ENCODE measurements around the gene CDKN2B-AS1. TPM values are rescaled to one million over a fixed set of nuclear protein-coding genes. Genes with fewer than 3 reads are reported as not detected.

The CDKN2B-AS1 gene
- total and polyA plus RNA-seq, 2 experiments from 2014 or later: 0.14 TPM; not detected in 1

GRCh38 chr9:22157828-22158227 is 163.2 kb downstream of the CDKN2B-AS1 start (continued):
- TF ChIP-seq ZNF462 (CRISPR knock-in tag; IDR thresholded peaks at IDR 0.05) (no peak), NANOG (IDR thresholded peaks at IDR 0.05; ENCODE audit: borderline replicate concordance) (no peak), REST (IDR thresholded peaks at IDR 0.05; ENCODE audit: unreplicated experiment) (no peak), EZH2phosphoT487 (IDR thresholded peaks at IDR 0.05; ENCODE audit: unreplicated experiment) (no peak), JUNB (IDR thresholded peaks at IDR 0.05; ENCODE audit: unreplicated experiment) (no peak)
- TF ChIP-seq, protein P1, sequence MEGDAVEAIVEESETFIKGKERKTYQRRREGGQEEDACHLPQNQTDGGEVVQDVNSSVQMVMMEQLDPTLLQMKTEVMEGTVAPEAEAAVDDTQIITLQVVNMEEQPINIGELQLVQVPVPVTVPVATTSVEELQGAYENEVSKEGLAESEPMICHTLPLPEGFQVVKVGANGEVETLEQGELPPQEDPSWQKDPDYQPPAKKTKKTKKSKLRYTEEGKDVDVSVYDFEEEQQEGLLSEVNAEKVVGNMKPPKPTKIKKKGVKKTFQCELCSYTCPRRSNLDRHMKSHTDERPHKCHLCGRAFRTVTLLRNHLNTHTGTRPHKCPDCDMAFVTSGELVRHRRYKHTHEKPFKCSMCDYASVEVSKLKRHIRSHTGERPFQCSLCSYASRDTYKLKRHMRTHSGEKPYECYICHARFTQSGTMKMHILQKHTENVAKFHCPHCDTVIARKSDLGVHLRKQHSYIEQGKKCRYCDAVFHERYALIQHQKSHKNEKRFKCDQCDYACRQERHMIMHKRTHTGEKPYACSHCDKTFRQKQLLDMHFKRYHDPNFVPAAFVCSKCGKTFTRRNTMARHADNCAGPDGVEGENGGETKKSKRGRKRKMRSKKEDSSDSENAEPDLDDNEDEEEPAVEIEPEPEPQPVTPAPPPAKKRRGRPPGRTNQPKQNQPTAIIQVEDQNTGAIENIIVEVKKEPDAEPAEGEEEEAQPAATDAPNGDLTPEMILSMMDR (conservative IDR thresholded peaks at IDR 0.05; ENCODE audit: low read depth in 2 of 2): no peak

All from GM23338 (cell line).